HEK293 (cell line): Measurements from ENCODE around the gene CHST1.

ENCODE experiments used
- IKZF3 ChIP-seq: fragments of 450-650 bp; IDR thresholded peaks from 2 replicates; pipeline ENCODE4 v1.5.0; 2018; ENCODE audit warnings: missing biosample characterization, mild to moderate bottlenecking, missing genetic modification characterization, moderate library complexity
- PRDM6 ChIP-seq: fragments of 450-650 bp; formaldehyde crosslinking; IDR thresholded peaks from 2 replicates; pipeline ENCODE4 v1.5.1; 2017; ENCODE audit warnings: missing biosample characterization, missing genetic modification characterization
- TSHZ1 ChIP-seq: fragments of 450-650 bp; formaldehyde crosslinking; IDR thresholded peaks from 2 replicates; pipeline ENCODE4 v1.5.1; 2016; ENCODE audit warnings: missing biosample characterization, missing genetic modification characterization, borderline replicate concordance
- ZFP3 ChIP-seq: fragments of 450-650 bp; formaldehyde crosslinking; IDR thresholded peaks from 2 replicates; pipeline ENCODE4 v1.5.1; 2016; ENCODE audit warnings: low read depth, missing biosample characterization, missing genetic modification characterization
- ZNF112 ChIP-seq: fragments of 450-650 bp; formaldehyde crosslinking; IDR thresholded peaks from 2 replicates; pipeline ENCODE4 v1.5.0; 2017; ENCODE audit warnings: missing biosample characterization, missing genetic modification characterization
- ZNF175 ChIP-seq: fragments of 450-650 bp; formaldehyde crosslinking; IDR thresholded peaks from 2 replicates; pipeline ENCODE4 v1.5.1; 2016; ENCODE audit warnings: missing biosample characterization, missing genetic modification characterization
- ZNF19 ChIP-seq: fragments of 450-650 bp; formaldehyde crosslinking; IDR thresholded peaks from 2 replicates; pipeline ENCODE4; 2016; ENCODE audit warnings: missing biosample characterization, missing genetic modification characterization, low read depth
- ZNF311 ChIP-seq: fragments of 450-650 bp; formaldehyde crosslinking; IDR thresholded peaks from 2 replicates; pipeline ENCODE4 v1.5.1; 2017; ENCODE audit warnings: missing biosample characterization, missing genetic modification characterization, borderline replicate concordance
- ZNF335 ChIP-seq: fragments of 450-650 bp; formaldehyde crosslinking; conservative IDR thresholded peaks from 2 replicates; pipeline ENCODE4 v1.5.1; 2016; ENCODE audit warnings: missing biosample characterization, missing genetic modification characterization
- ZNF37A ChIP-seq: fragments of 450-650 bp; IDR thresholded peaks from 2 replicates; pipeline ENCODE4 v1.5.1; 2018; ENCODE audit warnings: missing biosample characterization, missing genetic modification characterization
- ZNF433 ChIP-seq: fragments of 450-650 bp; formaldehyde crosslinking; IDR thresholded peaks from 2 replicates; pipeline ENCODE4 v1.5.1; 2016; ENCODE audit warnings: missing biosample characterization, missing genetic modification characterization, low read depth
- ZNF510 ChIP-seq: fragments of 450-650 bp; formaldehyde crosslinking; IDR thresholded peaks from 2 replicates; pipeline ENCODE4 v1.5.1; 2018; ENCODE audit warnings: mild to moderate bottlenecking, missing genetic modification characterization, missing biosample characterization; ENCODE audit not compliant: insufficient replicate concordance
- ZNF518A ChIP-seq: fragments of 450-650 bp; formaldehyde crosslinking; conservative IDR thresholded peaks from 2 replicates; pipeline ENCODE4 v1.5.1; 2016; ENCODE audit warnings: low read depth, missing biosample characterization, missing genetic modification characterization
- ZNF521 ChIP-seq: fragments of 450-650 bp; formaldehyde crosslinking; IDR thresholded peaks from 2 replicates; pipeline ENCODE4 v1.5.1; 2017; ENCODE audit warnings: missing biosample characterization, mild to moderate bottlenecking, missing genetic modification characterization
- ZNF555 ChIP-seq: fragments of 450-650 bp; formaldehyde crosslinking; conservative IDR thresholded peaks from 2 replicates; pipeline ENCODE4 v1.5.1; 2017; ENCODE audit warnings: missing biosample characterization, mild to moderate bottlenecking, missing genetic modification characterization, inconsistent platforms
- ZNF558 ChIP-seq: fragments of 450-650 bp; formaldehyde crosslinking; IDR thresholded peaks from 2 replicates; pipeline ENCODE4 v1.5.1; 2016; ENCODE audit warnings: missing biosample characterization, missing genetic modification characterization
- ZNF560 ChIP-seq: fragments of 450-650 bp; formaldehyde crosslinking; IDR thresholded peaks from 2 replicates; pipeline ENCODE4 v1.5.1; 2017; ENCODE audit warnings: missing biosample characterization, missing genetic modification characterization, borderline replicate concordance
- ZNF580 ChIP-seq: fragments of 450-650 bp; formaldehyde crosslinking; IDR thresholded peaks from 2 replicates; pipeline ENCODE4 v1.5.1; 2016; ENCODE audit warnings: missing biosample characterization, missing genetic modification characterization
- ZNF664 ChIP-seq: fragments of 450-650 bp; formaldehyde crosslinking; IDR thresholded peaks from 2 replicates; pipeline ENCODE4 v1.5.1; 2016; ENCODE audit warnings: missing biosample characterization, missing genetic modification characterization
- ZNF704 ChIP-seq: fragments of 450-650 bp; formaldehyde crosslinking; IDR thresholded peaks from 2 replicates; pipeline ENCODE4 v1.5.1; 2016; ENCODE audit warnings: missing biosample characterization, missing genetic modification characterization

The CHST1 gene

GRCh38 chr11:45672593-45672992 lies 7.2 kb upstream of the CHST1 start (continued):
- TF ChIP-seq PRDM6 (tag by site-specific recombination) (no peak), ZNF704 (tag by site-specific recombination) (0 out of 2 replicates have a peak, but pooled peaks have one; percentile 12), ZNF510 (tag by site-specific recombination) (peak; percentile 78), IKZF3 (no peak), ZFP3 (peak; percentile 10; the same call in 1 of the 2 replicates), ZNF664 (tag by site-specific recombination) (peak; percentile 53; the same call in 1 of the 2 replicates), ZNF560 (tag by site-specific recombination) (peak; percentile 37; the same call in 1 of the 2 replicates), ZNF37A (tag by site-specific recombination) (no peak), ZNF19 (tag by site-specific recombination) (0 out of 2 replicates have a peak, but pooled peaks have one; percentile 80), ZNF433 (tag by site-specific recombination) (peak; percentile 88), ZNF335 (tag by site-specific recombination) (no peak), TSHZ1 (peak; percentile 27; the same call in 1 of the 2 replicates), ZNF311 (no peak), ZNF112 (tag by site-specific recombination) (no peak), ZNF175 (tag by site-specific recombination) (no peak), ZNF518A (peak; percentile 91), ZNF558 (tag by site-specific recombination) (peak; percentile 71; the same call in 1 of the 2 replicates), ZNF521 (no peak), ZNF580 (tag by site-specific recombination) (peak; percentile 40; the same call in 1 of the 2 replicates), ZNF555 (tag by site-specific recombination) (peak; percentile 83)
